ENCODE results near the gene CTDNEP1. TPM values are rescaled to one million over a fixed set of nuclear protein-coding genes. Genes with fewer than 3 reads are reported as not detected.
A peak's percentile ranks its signal among the peaks of the same experiment; 100 is the strongest.

The CTDNEP1 gene
- total RNA-seq, 2 experiments from 2014 or later = 158 to 203 TPM

- POLR2A ChIA-PET = interaction anchor here (1.0 kb wide), 1 partner anchor 71 kb away, joined by 3 read pairs; no protein-coding TSS in a partner anchor
- ATAC-seq (peak; percentile 17), DNase-seq (peak; percentile 93)
- peak overlapping the region; percentile 93 for H3K27ac Mint-ChIP-seq
- H3K36me3 Mint-ChIP-seq (ENCODE audit: low read depth) = peaks cover 40% of the 10 kb centered on the region
- H3K27me3 Mint-ChIP-seq = no peaks in the 10 kb centered on the region
- peaks cover 61% of the 10 kb centered on the region for H3K4me1 Mint-ChIP-seq
- CTCF ChIA-PET = interaction anchor here (0.6 to 1.2 kb wide), 2 partner anchors 14 to 17 kb away, joined by 3 read pairs; partner anchors contain the start of gene CTDNEP1
- peak overlapping the region; percentile 97 for H3K4me3 Mint-ChIP-seq
- H3K9me3 Mint-ChIP-seq (ENCODE audit: low read depth) = no peaks in the 10 kb centered on the region
- intact Hi-C loops (cut with DNase I, micrococcal nuclease) = loop anchor here (2.0 to 5.0 kb wide), 3 partner anchors 71 to 1011 kb away; partner anchors contain the start of genes CTC1 (in 1 of the 2) and PFAS (in 1 of the 2)
Measured at GRCh38 chr17:7237761-7238419, 13.6 kb downstream of the CTDNEP1 start.

- ChIA-PET POLR2A (no interaction called here), CTCF (interaction anchor here (0.6 kb wide), 1 partner anchor 14 kb away, joined by 3 read pairs; the partner anchor contains the start of gene CTDNEP1)
- Mint-ChIP-seq H3K4me3 (peak overlapping the region; percentile 97), H3K9me3 (ENCODE audit: low read depth) (no peaks in the 10 kb centered on the region), H3K4me1 (peaks cover 62% of the 10 kb centered on the region), H3K27ac (peak overlapping the region; percentile 83), H3K36me3 (ENCODE audit: low read depth) (peaks cover 41% of the 10 kb centered on the region), H3K27me3 (no peaks in the 10 kb centered on the region)
- intact Hi-C loops (cut with DNase I, micrococcal nuclease) = loop anchor here in 1 of 2 experiments (5.0 kb wide), 1 partner anchor 605 kb away; no protein-coding TSS in a partner anchor
- DNase-seq (no peak), ATAC-seq (no peak)
Measured at GRCh38 chr17:7237266-7237760, 14.2 kb downstream of the CTDNEP1 start.

DNA sequence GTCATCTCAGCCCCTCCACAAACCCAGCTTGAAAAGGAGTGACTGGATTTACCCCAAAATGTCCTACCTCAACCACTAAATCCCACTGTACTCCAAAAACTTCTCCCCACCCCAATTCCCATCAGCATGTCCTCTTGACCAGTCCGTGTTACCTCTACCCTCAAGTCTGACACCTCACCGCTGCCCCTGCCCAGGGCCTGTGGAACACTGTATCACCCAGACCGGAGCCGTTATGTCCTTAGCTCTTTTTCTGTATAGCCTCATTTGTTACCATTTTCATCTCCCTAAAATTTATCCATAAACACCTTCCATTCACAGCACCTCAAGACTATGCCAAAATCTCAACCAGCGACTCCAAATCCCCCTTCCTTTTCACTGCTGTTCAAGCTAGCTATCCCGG lies 14.7 kb downstream of the CTDNEP1 start:
- intact Hi-C loops (cut with DNase I, micrococcal nuclease) = loop anchor here in 1 of 2 experiments (5.0 kb wide), 1 partner anchor 605 kb away; no protein-coding TSS in a partner anchor
- ChIA-PET POLR2A (interaction anchor here (0.6 kb wide), 1 partner anchor 164 kb away, joined by 5 read pairs; no protein-coding TSS in a partner anchor), CTCF (interaction anchor here (0.7 to 0.9 kb wide), 2 partner anchors 60 to 191 kb away, joined by 3 to 4 read pairs; no protein-coding TSS in a partner anchor)
- Mint-ChIP-seq H3K27me3 (no peaks in the 10 kb centered on the region), H3K36me3 (ENCODE audit: low read depth) (peaks cover 43% of the 10 kb centered on the region), H3K27ac (peak overlapping the region; percentile 83), H3K4me3 (peak overlapping the region; percentile 97), H3K9me3 (ENCODE audit: low read depth) (no peaks in the 10 kb centered on the region), H3K4me1 (peaks cover 65% of the 10 kb centered on the region)
- ATAC-seq (no peak), DNase-seq (no peak)

DNA sequence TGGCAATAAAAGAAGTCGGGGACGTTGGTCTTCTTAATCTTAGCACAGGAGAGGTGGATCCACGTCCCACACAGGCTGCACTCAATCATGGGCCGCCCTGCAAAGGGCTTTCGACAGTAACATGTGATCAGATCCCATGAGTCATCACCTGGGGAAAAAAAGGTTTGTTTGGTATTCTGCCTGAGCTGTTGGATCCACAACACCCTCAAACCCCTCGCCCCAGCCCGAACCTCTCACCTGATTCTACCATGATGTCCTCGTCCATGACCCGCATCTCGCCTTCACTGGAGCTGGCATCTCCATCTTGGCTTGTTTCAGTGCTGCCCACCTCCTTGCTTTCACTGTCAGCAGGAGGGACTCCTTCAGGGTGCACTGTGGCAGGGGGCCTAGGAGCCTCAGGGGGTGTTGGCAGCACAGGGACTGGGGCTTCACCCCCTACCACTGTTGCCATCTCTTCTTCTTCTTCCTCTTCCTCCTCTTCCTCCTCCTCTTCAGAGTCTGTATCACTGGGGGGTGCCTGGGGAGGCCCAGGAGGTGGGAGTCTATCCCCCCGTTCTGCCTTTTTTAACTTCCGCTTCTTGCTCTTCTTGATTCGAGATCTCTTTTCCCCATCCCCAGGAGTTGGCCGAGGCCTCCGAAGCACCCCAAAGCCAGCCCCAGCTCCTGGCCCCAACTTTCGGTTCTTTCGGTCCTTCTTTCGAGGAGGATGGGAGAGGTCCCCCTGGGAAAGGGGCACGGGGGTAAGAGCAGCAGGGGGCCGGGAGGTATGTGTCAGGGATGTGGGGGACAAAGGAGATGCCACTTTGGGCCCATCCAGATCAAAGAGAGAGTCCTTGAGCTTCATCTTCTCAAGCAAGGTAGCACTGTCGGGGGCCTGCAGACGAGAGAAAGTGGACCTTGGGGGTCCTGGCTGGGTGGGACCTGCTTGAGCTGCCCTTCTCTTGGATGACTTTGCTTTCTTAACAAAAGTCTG lies 15.6 kb downstream of the CTDNEP1 start:
- ATAC-seq (no peak), DNase-seq (peak; percentile 44)
- Mint-ChIP-seq H3K27me3 (no peaks in the 10 kb centered on the region), H3K36me3 (ENCODE audit: low read depth) (peaks cover 39% of the 10 kb centered on the region), H3K4me1 (peaks cover 61% of the 10 kb centered on the region), H3K9me3 (ENCODE audit: low read depth) (no peaks in the 10 kb centered on the region), H3K27ac (peak overlapping the region; percentile 69), H3K4me3 (peak overlapping the region; percentile 97)
- ChIA-PET CTCF (interaction anchor here (0.7 to 4.0 kb wide), 4 partner anchors 15 to 190 kb away, joined by 3 to 25 read pairs (median 4); partner anchors contain the start of genes ACADVL and DLG4), POLR2A (interaction anchor here (0.6 kb wide), 1 partner anchor 164 kb away, joined by 5 read pairs; no protein-coding TSS in a partner anchor)
- intact Hi-C loops (cut with DNase I, micrococcal nuclease) = loop anchor here in 1 of 2 experiments (5.0 kb wide), 1 partner anchor 606 kb away; no protein-coding TSS in a partner anchor

GRCh38 chr17:7234083-7234951 lies 17.2 kb downstream of the CTDNEP1 start, which contains the start of gene DVL2:
Gene DVL2, minus strand, starts transcription at chr17:7234517. Its CDS starts 255 bp downstream, at chr17:7234262.
- peak within 1 kb of the TSS; percentile 97 for H3K4me3 Mint-ChIP-seq
- H3K4me1 Mint-ChIP-seq = peaks cover 49% of the 10 kb centered on the region
- peak; percentile 97 for DNase-seq
- intact Hi-C loops (cut with DNase I, micrococcal nuclease) = loop anchor here (1.0 kb wide), 4 partner anchors 15 to 47 kb away; partner anchors contain the start of genes ACADVL (in 2 of the 2), DLG4 (in 2 of the 2), ELP5 (in 1 of the 2) and SLC2A4 (in 1 of the 2)
- CTCF ChIA-PET = interaction anchor here (0.6 to 4.0 kb wide), 4 partner anchors 8 to 679 kb away, joined by 3 to 25 read pairs (median 3); partner anchors contain the start of genes ACADVL, DLG4, GABARAP and TP53
- H3K27me3 Mint-ChIP-seq = no peaks in the 10 kb centered on the region
- POLR2A ChIA-PET = interaction anchor here (0.5 to 1.5 kb wide), 3 partner anchors 13 to 187 kb away, joined by 4 to 7 read pairs (median 4); partner anchors contain the start of genes ACADVL and DLG4
- peaks cover 42% of the 10 kb centered on the region for H3K36me3 Mint-ChIP-seq (ENCODE audit: low read depth)
- ATAC-seq = peak; percentile 40
- no peaks in the 10 kb centered on the region for H3K9me3 Mint-ChIP-seq (ENCODE audit: low read depth)
- H3K27ac Mint-ChIP-seq = peak within 1 kb of the TSS; percentile 91

DNA sequence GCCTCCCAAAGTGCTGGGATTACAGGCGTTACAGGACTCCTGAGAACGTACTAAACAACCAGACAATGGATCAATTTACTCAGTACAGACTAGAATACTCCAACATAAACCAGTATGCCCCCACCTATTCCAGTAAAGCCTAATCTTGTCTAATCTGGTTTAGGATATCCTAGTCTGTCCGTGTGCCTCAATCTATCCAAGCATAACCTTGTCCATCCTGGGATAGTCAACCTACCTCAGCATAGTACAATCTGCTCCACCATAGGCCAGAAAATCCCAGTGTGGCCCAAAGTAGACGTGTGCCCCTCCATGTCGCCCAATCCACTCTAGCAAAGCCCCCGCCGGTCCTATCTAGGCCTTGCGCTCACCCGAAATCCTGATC lies 17.8 kb downstream of the CTDNEP1 start:
- intact Hi-C loops (cut with DNase I, micrococcal nuclease) = loop anchor here (1.0 kb wide), 4 partner anchors 14 to 48 kb away; partner anchors contain the start of genes ACADVL (in 2 of the 2), DLG4 (in 2 of the 2), ELP5 (in 1 of the 2) and SLC2A4 (in 1 of the 2)
- ChIA-PET CTCF (interaction anchor here (1.2 to 4.0 kb wide), 2 partner anchors 9 to 12 kb away, joined by 3 to 25 read pairs; partner anchors contain the start of genes ACADVL, DLG4 and GABARAP), POLR2A (interaction anchor here (0.5 to 1.5 kb wide), 3 partner anchors 13 to 186 kb away, joined by 4 to 7 read pairs (median 4); partner anchors contain the start of genes ACADVL and DLG4)
- peaks cover 48% of the 10 kb centered on the region for H3K36me3 Mint-ChIP-seq (ENCODE audit: low read depth)
- peak overlapping the region; percentile 91 for H3K27ac Mint-ChIP-seq
- H3K4me3 Mint-ChIP-seq = peak overlapping the region; percentile 97
- H3K4me1 Mint-ChIP-seq = peaks cover 51% of the 10 kb centered on the region
- H3K27me3 Mint-ChIP-seq = no peaks in the 10 kb centered on the region
- ATAC-seq (no peak), DNase-seq (no peak)
- no peaks in the 10 kb centered on the region for H3K9me3 Mint-ChIP-seq (ENCODE audit: low read depth)

- Mint-ChIP-seq H3K27ac (no peak overlapping the region), H3K27me3 (no peaks in the 10 kb centered on the region), H3K4me1 (peaks cover 51% of the 10 kb centered on the region), H3K9me3 (ENCODE audit: low read depth) (no peaks in the 10 kb centered on the region), H3K36me3 (ENCODE audit: low read depth) (peaks cover 53% of the 10 kb centered on the region), H3K4me3 (peak overlapping the region; percentile 97)
- CTCF ChIA-PET = interaction anchor here (0.6 to 4.0 kb wide), 3 partner anchors 11 to 427 kb away, joined by 3 to 25 read pairs (median 4); partner anchors contain the start of genes ACADVL and DLG4
- intact Hi-C loops (cut with DNase I, micrococcal nuclease) = no loop called here
- POLR2A ChIA-PET = no interaction called here
- ATAC-seq = no peak
- DNase-seq = no peak
Measured at GRCh38 chr17:7232114-7232513, 19.4 kb downstream of the CTDNEP1 start.

- Mint-ChIP-seq H3K27ac (no peak overlapping the region), H3K4me3 (no peak overlapping the region), H3K36me3 (ENCODE audit: low read depth) (peaks cover 34% of the 10 kb centered on the region), H3K9me3 (ENCODE audit: low read depth) (no peaks in the 10 kb centered on the region), H3K4me1 (peaks cover 26% of the 10 kb centered on the region), H3K27me3 (no peaks in the 10 kb centered on the region)
- ChIA-PET CTCF (interaction anchor here (1.5 kb wide), 1 partner anchor 9 kb away, joined by 6 read pairs; no protein-coding TSS in a partner anchor), POLR2A (no interaction called here)
- DNase-seq = no peak
- intact Hi-C loops (cut with DNase I, micrococcal nuclease) = no loop called here
- ATAC-seq = no peak
Measured at GRCh38 chr17:7229504-7229903, 22.0 kb downstream of the CTDNEP1 start.

GRCh38 chr17:7228920-7229319 lies 22.6 kb downstream of the CTDNEP1 start:
- Mint-ChIP-seq H3K4me1 (peaks cover 24% of the 10 kb centered on the region), H3K36me3 (ENCODE audit: low read depth) (peaks cover 36% of the 10 kb centered on the region), H3K27ac (no peak overlapping the region), H3K27me3 (no peaks in the 10 kb centered on the region), H3K4me3 (no peak overlapping the region), H3K9me3 (ENCODE audit: low read depth) (no peaks in the 10 kb centered on the region)
- intact Hi-C loops (cut with DNase I, micrococcal nuclease) = no loop called here
- ATAC-seq (no peak), DNase-seq (no peak)
- ChIA-PET POLR2A (no interaction called here), CTCF (no interaction called here)
